AG04449 (cell line): ENCODE results near the gene ABAT.

Experiments
- CTCF ChIA-PET: fragments of 350-600 bp; formaldehyde crosslinking; extraction: SDS; loops from one replicate; lab custom pipeline; 2021; ENCODE audit warnings: antibody characterized with exemption; lab: Yijun Ruan, JAX
- POLR2A ChIA-PET: fragments of 400-600, 350-600 bp; formaldehyde crosslinking; extraction: SDS; loops from one replicate; lab custom pipeline; 2020; ENCODE audit warnings: antibody characterized with exemption, inconsistent platforms; lab: Yijun Ruan, JAX
- DNase-seq: peaks from one replicate; pipeline ENCODE4 v3.0.0-alpha.2; 2010; ENCODE audit warnings: low read depth, low spot score
- H3K4me3 ChIP-seq: 2 replicates; pipeline ENCODE4 v1.5.1; 2011; ENCODE audit warnings: low read depth, mild to moderate bottlenecking, control low read depth, low read length
- CTCF ChIP-seq: IDR thresholded peaks from one replicate; pipeline ENCODE4 v1.5.1; 2011; ENCODE audit warnings: mild to moderate bottlenecking, moderate library complexity, low read length, control low read depth, inconsistent platforms; ENCODE audit not compliant: insufficient read depth; ENCODE audit errors: missing control alignments

Gene ABAT

DNA sequence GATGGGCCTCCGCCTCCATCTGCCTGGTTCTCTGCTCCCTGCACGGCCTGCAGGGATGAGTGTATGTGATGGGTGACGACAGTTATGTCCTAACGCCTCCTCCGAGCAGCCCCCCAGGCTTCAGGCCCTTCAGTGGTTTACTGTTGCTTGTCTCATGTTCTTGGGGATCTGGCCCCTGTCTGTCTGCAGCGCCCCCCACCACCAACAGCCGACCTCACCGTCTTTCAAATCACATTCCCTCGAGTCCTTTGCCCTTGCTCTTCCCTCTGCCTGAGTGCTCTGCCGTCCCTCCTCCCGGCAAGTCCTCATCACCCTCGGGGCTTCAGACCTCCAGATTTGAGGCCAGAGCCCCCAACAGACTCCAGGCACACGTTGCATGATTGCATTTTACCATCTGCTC is 34.7 kb upstream of the ABAT start:
- H3K4me3 ChIP-seq = no peak overlapping the region
- POLR2A ChIA-PET = no interaction called here
- DNase-seq = no peak
- no peak for TF ChIP-seq CTCF
- CTCF ChIA-PET = interaction anchor here (4.3 kb wide), 1 partner anchor 71 kb away, joined by 27 read pairs; no protein-coding TSS in a partner anchor

- DNase-seq = no peak
- H3K4me3 ChIP-seq = no peak overlapping the region
- CTCF ChIA-PET = interaction anchor here (1.3 kb wide), 1 partner anchor 74 kb away, joined by 7 read pairs; no protein-coding TSS in a partner anchor
- POLR2A ChIA-PET = no interaction called here
- no peak for TF ChIP-seq CTCF
Observed at GRCh38 chr16:8641671-8642070, 32.7 kb upstream of the ABAT start.

DNA sequence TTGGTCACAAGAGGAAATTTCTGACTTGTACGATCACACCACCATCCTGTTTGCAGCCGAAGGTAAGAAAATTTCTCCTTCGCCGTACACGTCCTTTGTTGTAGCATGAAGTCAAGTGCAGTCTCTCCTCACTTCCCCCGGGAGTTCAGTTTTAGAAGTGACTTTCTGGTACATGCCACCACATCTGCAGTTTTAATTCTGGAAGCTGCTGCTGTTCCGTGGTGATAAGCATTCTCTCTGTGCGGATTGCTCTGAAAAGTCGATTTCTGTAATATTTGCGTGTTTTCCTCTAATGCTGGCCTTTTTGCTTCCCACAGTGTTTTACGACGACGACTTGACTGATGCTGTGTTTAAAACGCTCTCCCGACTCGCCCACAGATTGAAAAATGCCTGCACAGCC is 32.3 kb upstream of the ABAT start:
- H3K4me3 ChIP-seq = no peak overlapping the region
- no peak for TF ChIP-seq CTCF
- POLR2A ChIA-PET = no interaction called here
- CTCF ChIA-PET = interaction anchor here (1.3 to 2.0 kb wide), 2 partner anchors 75 to 238 kb away, joined by 6 to 7 read pairs; no protein-coding TSS in a partner anchor
- no peak for DNase-seq

GRCh38 chr16:8644211-8645140 is 29.9 kb upstream of the ABAT start:
- DNase-seq = no peak
- POLR2A ChIA-PET = no interaction called here
- H3K4me3 ChIP-seq = no peak overlapping the region
- TF ChIP-seq CTCF = no peak
- CTCF ChIA-PET = interaction anchor here (2.0 to 2.1 kb wide), 2 partner anchors 10 to 236 kb away, joined by 5 to 6 read pairs; no protein-coding TSS in a partner anchor

- TF ChIP-seq CTCF = no peak
- CTCF ChIA-PET = interaction anchor here (1.4 kb wide), 1 partner anchor 15 kb away, joined by 3 read pairs; no protein-coding TSS in a partner anchor
- DNase-seq = no peak
- POLR2A ChIA-PET = no interaction called here
- no peak overlapping the region for H3K4me3 ChIP-seq
Observed at GRCh38 chr16:8645141-8645521, 29.3 kb upstream of the ABAT start.

DNA sequence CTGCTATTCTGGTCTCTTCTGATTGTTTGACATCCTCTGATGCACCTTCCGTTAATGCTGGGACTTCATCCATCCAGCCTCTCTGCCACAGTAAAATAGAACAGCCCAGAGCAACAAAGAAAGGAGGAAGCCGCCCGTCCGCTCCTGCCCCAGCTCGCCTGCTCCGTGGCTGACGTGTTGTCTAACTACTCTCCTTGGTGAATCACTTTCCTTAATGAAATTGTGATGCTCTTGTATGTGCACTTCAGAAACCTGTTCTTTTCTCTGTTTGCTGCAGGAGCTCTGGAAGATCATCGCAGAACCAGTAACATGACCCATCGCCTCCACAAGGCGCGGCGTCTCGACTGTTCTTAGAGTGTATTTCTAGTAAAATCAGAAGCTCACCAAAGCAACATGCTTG is 28.6 kb upstream of the ABAT start:
- POLR2A ChIA-PET = no interaction called here
- CTCF ChIA-PET = interaction anchor here (0.9 to 1.6 kb wide), 5 partner anchors 9 to 79 kb away, joined by 3 to 6 read pairs (median 3); no protein-coding TSS in a partner anchor
- DNase-seq = no peak
- no peak for TF ChIP-seq CTCF
- H3K4me3 ChIP-seq = no peak overlapping the region
